Measurements from ENCODE around the gene DNMBP. TPM values are rescaled to one million over a fixed set of nuclear protein-coding genes. Genes with fewer than 3 reads are reported as not detected.
"Not testable (repeated sequence)": the region's sequence is repeated elsewhere in the genome, so short reads cannot be mapped to it uniquely, and the experiment has no call there.

The DNMBP gene
- polyA plus RNA-seq, 4 donors = 33.2 to 37.7 (median 34.4) TPM

GRCh38 chr10:99963467-99964165 lies 46.1 kb downstream of the DNMBP start:
- DNase-seq (ENCODE audit: low read depth in 4 of 4, low spot score in 2 of 4) = not testable (repeated sequence)

GRCh38 chr10:99958806-99959205 lies 50.9 kb downstream of the DNMBP start:
- DNase-seq (ENCODE audit: low read depth in 4 of 4, low spot score in 2 of 4) = no peak

- no peak for DNase-seq (ENCODE audit: low read depth in 4 of 4, low spot score in 2 of 4)
Observed at GRCh38 chr10:99958302-99958701, 51.4 kb downstream of the DNMBP start.

GRCh38 chr10:99953510-99953909 lies 56.2 kb downstream of the DNMBP start:
- DNase-seq (ENCODE audit: low read depth in 4 of 4, low spot score in 2 of 4) = not testable (repeated sequence)

GRCh38 chr10:99952799-99953198 lies 56.9 kb downstream of the DNMBP start:
- DNase-seq (ENCODE audit: low read depth in 4 of 4, low spot score in 2 of 4) = no peak

- DNase-seq (ENCODE audit: low read depth in 4 of 4, low spot score in 2 of 4) = not testable (repeated sequence)
Observed at GRCh38 chr10:99946051-99946450, 63.7 kb downstream of the DNMBP start.

- DNase-seq (ENCODE audit: low read depth in 4 of 4, low spot score in 2 of 4) = no peak
Observed at GRCh38 chr10:99945263-99945662, 64.5 kb downstream of the DNMBP start.

GRCh38 chr10:99944860-99945259 lies 64.9 kb downstream of the DNMBP start:
- no peak for DNase-seq (ENCODE audit: low read depth in 4 of 4, low spot score in 2 of 4)

GRCh38 chr10:99943908-99944307 lies 65.8 kb downstream of the DNMBP start:
- DNase-seq (ENCODE audit: low read depth in 4 of 4, low spot score in 2 of 4) = no peak

GRCh38 chr10:99941942-99942820 lies 67.6 kb downstream of the DNMBP start:
- no peak for DNase-seq (ENCODE audit: low read depth in 4 of 4, low spot score in 2 of 4)

- no peak for DNase-seq (ENCODE audit: low read depth in 4 of 4, low spot score in 2 of 4)
Observed at GRCh38 chr10:99938563-99938962, 71.2 kb downstream of the DNMBP start.

- DNase-seq (ENCODE audit: low read depth in 4 of 4, low spot score in 2 of 4) = no peak
Observed at GRCh38 chr10:99937630-99938029, 72.1 kb downstream of the DNMBP start.

GRCh38 chr10:99932203-99932957 lies 77.4 kb downstream of the DNMBP start:
- DNase-seq (ENCODE audit: low read depth in 4 of 4, low spot score in 2 of 4) = not testable (repeated sequence)

GRCh38 chr10:99930731-99931550 lies 78.8 kb downstream of the DNMBP start:
- DNase-seq (ENCODE audit: low read depth in 4 of 4, low spot score in 2 of 4) = peak in 2 of 4 donors; percentile 45 to 81

GRCh38 chr10:99929360-99929759 lies 80.4 kb downstream of the DNMBP start:
- DNase-seq (ENCODE audit: low read depth in 4 of 4, low spot score in 2 of 4) = no peak

- DNase-seq (ENCODE audit: low read depth in 4 of 4, low spot score in 2 of 4) = no peak
Observed at GRCh38 chr10:99927721-99928280, 81.9 kb downstream of the DNMBP start.

GRCh38 chr10:99926925-99927720 lies 82.6 kb downstream of the DNMBP start:
- no peak for DNase-seq (ENCODE audit: low read depth in 4 of 4, low spot score in 2 of 4)

GRCh38 chr10:99924451-99925255 lies 85.1 kb downstream of the DNMBP start:
- no peak for DNase-seq (ENCODE audit: low read depth in 4 of 4, low spot score in 2 of 4)

Measured in left renal cortex interstitium (tissue), 4 donors.